ENCODE results near the gene NLRC3.

The NLRC3 gene

DNA sequence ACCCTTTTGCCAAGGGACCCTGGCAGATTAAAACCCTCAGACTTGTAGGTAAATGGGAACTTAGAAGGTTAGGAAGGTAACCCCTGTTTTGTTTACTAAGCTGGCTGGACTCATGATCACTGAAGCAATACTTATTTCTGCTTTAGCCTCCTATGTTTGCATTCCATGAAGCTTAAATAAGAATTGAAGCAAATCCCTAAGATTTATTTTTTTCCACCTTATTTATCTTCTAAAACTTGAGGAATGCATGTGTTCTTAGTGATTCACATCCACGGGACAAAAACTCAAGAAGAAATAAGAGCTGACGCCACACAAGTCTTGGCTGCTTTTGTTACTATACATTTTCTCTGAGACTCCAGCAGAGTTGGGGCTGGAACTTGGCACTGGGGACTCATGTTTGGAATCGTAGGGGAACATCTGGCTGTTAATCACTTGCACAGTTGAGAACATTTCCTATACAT, 40.9 kb downstream of the NLRC3 start:
- peak; percentile 76 for DNase-seq (ENCODE audit: low read depth, low spot score)
- TF ChIP-seq, protein P1, sequence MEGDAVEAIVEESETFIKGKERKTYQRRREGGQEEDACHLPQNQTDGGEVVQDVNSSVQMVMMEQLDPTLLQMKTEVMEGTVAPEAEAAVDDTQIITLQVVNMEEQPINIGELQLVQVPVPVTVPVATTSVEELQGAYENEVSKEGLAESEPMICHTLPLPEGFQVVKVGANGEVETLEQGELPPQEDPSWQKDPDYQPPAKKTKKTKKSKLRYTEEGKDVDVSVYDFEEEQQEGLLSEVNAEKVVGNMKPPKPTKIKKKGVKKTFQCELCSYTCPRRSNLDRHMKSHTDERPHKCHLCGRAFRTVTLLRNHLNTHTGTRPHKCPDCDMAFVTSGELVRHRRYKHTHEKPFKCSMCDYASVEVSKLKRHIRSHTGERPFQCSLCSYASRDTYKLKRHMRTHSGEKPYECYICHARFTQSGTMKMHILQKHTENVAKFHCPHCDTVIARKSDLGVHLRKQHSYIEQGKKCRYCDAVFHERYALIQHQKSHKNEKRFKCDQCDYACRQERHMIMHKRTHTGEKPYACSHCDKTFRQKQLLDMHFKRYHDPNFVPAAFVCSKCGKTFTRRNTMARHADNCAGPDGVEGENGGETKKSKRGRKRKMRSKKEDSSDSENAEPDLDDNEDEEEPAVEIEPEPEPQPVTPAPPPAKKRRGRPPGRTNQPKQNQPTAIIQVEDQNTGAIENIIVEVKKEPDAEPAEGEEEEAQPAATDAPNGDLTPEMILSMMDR (IDR thresholded peaks at IDR 0.05; ENCODE audit: insufficient read depth, low read length, missing control alignments), result no peak
- no peak overlapping the region for H3K4me3 ChIP-seq (ENCODE audit: low read depth, low read length)
- ChIA-PET POLR2A (interaction anchor here (0.7 kb wide), 1 partner anchor 313 kb away, joined by 3 read pairs; no protein-coding TSS in a partner anchor), CTCF (interaction anchor here (1.6 to 3.0 kb wide), 2 partner anchors 9 to 12 kb away, joined by 5 to 20 read pairs; no protein-coding TSS in a partner anchor)

DNA sequence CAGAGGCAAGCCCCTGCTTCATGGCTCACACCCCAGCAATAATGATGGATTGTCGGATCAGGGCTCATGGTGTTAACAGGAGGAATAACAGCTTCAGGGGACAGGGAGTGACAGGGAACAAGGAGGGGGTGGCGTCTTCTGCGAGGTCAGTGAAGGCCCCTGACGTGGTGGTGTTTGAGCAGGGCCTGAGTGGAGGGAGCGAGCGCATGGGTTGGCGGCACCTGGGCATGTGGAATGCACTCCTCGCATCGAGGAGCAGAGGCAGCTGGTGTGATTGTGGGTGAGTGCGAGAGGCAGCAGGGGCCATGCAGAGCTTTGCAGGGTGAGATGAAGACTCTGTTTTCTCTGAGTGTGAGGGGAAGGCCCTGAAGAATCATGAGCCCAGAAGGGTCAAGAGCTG, 43.1 kb downstream of the NLRC3 start:
- TF ChIP-seq, protein P1 (IDR thresholded peaks at IDR 0.05; ENCODE audit: insufficient read depth, low read length, missing control alignments), result no peak
- ChIA-PET POLR2A (no interaction called here), CTCF (interaction anchor here (1.6 kb wide), 1 partner anchor 33 kb away, joined by 3 read pairs; no protein-coding TSS in a partner anchor)
- H3K4me3 ChIP-seq (ENCODE audit: low read depth, low read length), result no peak overlapping the region
- no peak for DNase-seq (ENCODE audit: low read depth, low spot score)

DNA sequence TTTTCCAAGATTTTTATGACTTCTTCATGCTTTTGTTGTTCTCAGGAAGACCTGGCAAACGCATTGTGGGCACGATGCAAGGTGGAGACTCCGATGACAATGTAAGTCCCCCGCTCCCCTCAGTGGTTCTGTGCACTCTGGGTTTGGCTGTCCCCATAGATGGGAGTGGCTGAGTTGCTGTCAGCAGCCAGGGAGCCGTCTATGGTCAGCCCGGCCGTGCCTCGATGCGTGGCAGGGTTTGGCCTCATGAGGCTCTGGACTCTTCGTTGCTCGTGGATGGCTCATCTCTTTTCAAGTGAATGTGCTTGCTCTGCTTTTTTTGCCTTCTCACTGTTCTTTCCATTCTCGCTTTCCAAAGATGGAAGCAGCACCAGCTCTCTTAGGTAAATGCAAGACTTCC, 44.5 kb downstream of the NLRC3 start:
- H3K4me3 ChIP-seq (ENCODE audit: low read depth, low read length), result no peak overlapping the region
- TF ChIP-seq, protein P1 (IDR thresholded peaks at IDR 0.05; ENCODE audit: insufficient read depth, low read length, missing control alignments), result no peak
- CTCF ChIA-PET, result no interaction called here
- no peak for DNase-seq (ENCODE audit: low read depth, low spot score)
- POLR2A ChIA-PET, result no interaction called here

DNA sequence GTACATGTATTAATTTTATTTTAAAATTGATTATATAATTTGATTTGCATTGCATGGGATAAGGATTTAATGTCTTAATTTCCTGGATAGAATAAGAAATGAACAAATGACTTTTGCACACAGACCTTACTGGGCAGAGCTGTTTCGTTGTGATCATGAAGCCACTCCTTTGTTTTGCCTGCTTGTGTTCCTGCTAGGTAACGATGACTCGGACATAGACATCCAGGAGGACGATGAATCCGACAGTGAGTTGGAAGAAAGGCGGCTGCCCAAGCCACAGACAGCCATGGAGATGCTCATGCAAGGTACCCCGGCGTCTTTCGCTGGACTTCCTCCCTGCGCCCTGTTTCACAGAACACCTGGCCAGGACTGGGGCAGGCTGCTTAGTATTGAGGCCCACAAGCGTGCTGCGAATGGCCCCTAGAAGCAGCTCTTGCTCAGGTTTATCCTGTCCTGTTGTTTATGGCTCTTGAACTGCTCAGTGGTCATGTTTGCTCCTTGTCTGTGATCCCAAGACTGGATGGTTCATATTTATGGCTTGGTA, 46.8 kb downstream of the NLRC3 start:
- CTCF ChIA-PET, result interaction anchor here (0.9 kb wide), 1 partner anchor 9 kb away, joined by 3 read pairs; no protein-coding TSS in a partner anchor
- TF ChIP-seq, protein P1 (IDR thresholded peaks at IDR 0.05; ENCODE audit: insufficient read depth, low read length, missing control alignments), result no peak
- no peak for DNase-seq (ENCODE audit: low read depth, low spot score)
- POLR2A ChIA-PET, result no interaction called here
- no peak overlapping the region for H3K4me3 ChIP-seq (ENCODE audit: low read depth, low read length)

DNA sequence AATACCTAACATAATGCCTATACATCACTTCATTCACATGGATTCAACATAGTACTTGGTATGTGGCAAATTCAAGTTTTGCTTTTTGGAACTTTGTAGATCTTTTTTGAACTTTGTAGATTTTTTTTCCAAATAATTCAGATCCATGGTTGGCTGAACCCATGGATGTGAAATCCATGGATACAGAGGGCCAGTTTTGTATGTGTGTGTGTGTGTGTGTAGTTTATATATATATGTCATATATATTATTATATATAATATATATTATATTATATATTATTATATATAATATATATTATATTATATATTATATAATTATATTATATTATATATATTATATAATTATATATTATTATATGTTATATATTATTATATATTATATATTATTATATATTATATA, 48.0 kb downstream of the NLRC3 start:
- no peak overlapping the region for H3K4me3 ChIP-seq (ENCODE audit: low read depth, low read length)
- TF ChIP-seq, protein P1 (IDR thresholded peaks at IDR 0.05; ENCODE audit: insufficient read depth, low read length, missing control alignments), result no peak
- DNase-seq (ENCODE audit: low read depth, low spot score), result no peak
- CTCF ChIA-PET, result interaction anchor here (1.2 kb wide), 1 partner anchor 24 kb away, joined by 3 read pairs; no protein-coding TSS in a partner anchor
- POLR2A ChIA-PET, result no interaction called here

DNA sequence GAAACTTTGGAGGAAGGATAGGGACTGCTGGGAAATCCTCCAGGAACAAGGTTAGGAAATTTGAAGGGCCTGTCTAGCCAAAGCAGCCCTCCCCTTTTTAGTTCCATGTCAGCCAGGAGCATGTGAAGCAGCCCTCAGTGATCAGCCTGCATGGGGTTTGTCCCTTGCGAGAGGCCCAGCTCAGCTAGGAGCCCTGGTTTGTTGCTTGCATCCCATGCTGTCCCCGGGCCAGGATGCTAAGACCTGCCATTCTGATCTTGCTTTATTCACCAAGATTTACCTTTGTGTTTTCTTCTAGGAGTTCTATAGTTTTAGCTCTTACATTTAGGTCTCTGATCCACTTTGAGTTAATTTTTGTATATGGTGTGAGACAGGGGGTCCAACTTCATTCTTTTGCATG, 48.8 kb downstream of the NLRC3 start:
- H3K4me3 ChIP-seq (ENCODE audit: low read depth, low read length), result no peak overlapping the region
- no peak for DNase-seq (ENCODE audit: low read depth, low spot score)
- TF ChIP-seq, protein P1 (IDR thresholded peaks at IDR 0.05; ENCODE audit: insufficient read depth, low read length, missing control alignments), result no peak
- ChIA-PET POLR2A (no interaction called here), CTCF (interaction anchor here (1.2 kb wide), 1 partner anchor 25 kb away, joined by 3 read pairs; no protein-coding TSS in a partner anchor)
